Measurements from ENCODE around the gene LHFPL2. TPM values are rescaled to one million over a fixed set of nuclear protein-coding genes. Genes with fewer than 3 reads are reported as not detected.

LHFPL2 gene
- total RNA-seq, 3 donors from 2014 or later: 44.8 to 63.6 (median 50.2) TPM

GRCh38 chr5:78647351-78647818 lies 1.2 kb downstream of the LHFPL2 start:
- Histone ChIP-seq H3K9me3 (no peaks in the 10 kb centered on the region), H3K4me1 (ENCODE audit: low read depth) (peaks cover 16% of the 10 kb centered on the region), H3K36me3 (ENCODE audit: low read depth) (no peaks in the 10 kb centered on the region), H3K4me3 (peak overlapping the region; percentile 65)
- intact Hi-C loops (cut with DNase I, micrococcal nuclease): no loop called here
- no peak for TF ChIP-seq CTCF (IDR thresholded peaks at IDR 0.05)
- DNase-seq (peak; percentile 57 to 75 (median 69)), ATAC-seq (peak; percentile 58)

GRCh38 chr5:78644741-78645300 lies 3.8 kb downstream of the LHFPL2 start:
- Histone ChIP-seq H3K4me1 (ENCODE audit: low read depth) (peaks cover 22% of the 10 kb centered on the region), H3K36me3 (ENCODE audit: low read depth) (no peaks in the 10 kb centered on the region), H3K4me3 (no peak overlapping the region), H3K9me3 (no peaks in the 10 kb centered on the region)
- DNase-seq (no peak), ATAC-seq (no peak)
- intact Hi-C loops (cut with DNase I, micrococcal nuclease): no loop called here
- TF ChIP-seq CTCF (IDR thresholded peaks at IDR 0.05): no peak

- peaks cover 20% of the 10 kb centered on the region for H3K4me1 ChIP-seq (ENCODE audit: low read depth)
- TF ChIP-seq CTCF (IDR thresholded peaks at IDR 0.05): no peak
- no peaks in the 10 kb centered on the region for H3K36me3 ChIP-seq (ENCODE audit: low read depth)
- no peaks in the 10 kb centered on the region for H3K9me3 ChIP-seq
- DNase-seq (no peak), ATAC-seq (no peak)
- no peak overlapping the region for H3K4me3 ChIP-seq
- intact Hi-C loops (cut with DNase I, micrococcal nuclease): no loop called here
These were observed 4.4 kb downstream of the LHFPL2 start for GRCh38 chr5:78644129-78644528.

GRCh38 chr5:78642701-78643100 lies 5.9 kb downstream of the LHFPL2 start:
- no peaks in the 10 kb centered on the region for H3K9me3 ChIP-seq
- H3K4me3 ChIP-seq: no peak overlapping the region
- ATAC-seq: no peak
- no peak for DNase-seq
- peaks cover 27% of the 10 kb centered on the region for H3K4me1 ChIP-seq (ENCODE audit: low read depth)
- H3K36me3 ChIP-seq (ENCODE audit: low read depth): no peaks in the 10 kb centered on the region
- no peak for TF ChIP-seq CTCF (IDR thresholded peaks at IDR 0.05)
- intact Hi-C loops (cut with DNase I, micrococcal nuclease): no loop called here

GRCh38 chr5:78640662-78641474 lies 7.7 kb downstream of the LHFPL2 start:
- TF ChIP-seq CTCF (IDR thresholded peaks at IDR 0.05): no peak
- Histone ChIP-seq H3K4me3 (no peak overlapping the region), H3K36me3 (ENCODE audit: low read depth) (no peaks in the 10 kb centered on the region), H3K9me3 (no peaks in the 10 kb centered on the region), H3K4me1 (ENCODE audit: low read depth) (peaks cover 17% of the 10 kb centered on the region)
- DNase-seq (no peak), ATAC-seq (peak; percentile 46)
- intact Hi-C loops (cut with DNase I, micrococcal nuclease): no loop called here

Measured in mucosa of descending colon (tissue), 3 donors.